ENCODE results near the gene OSBPL7.

DNA sequence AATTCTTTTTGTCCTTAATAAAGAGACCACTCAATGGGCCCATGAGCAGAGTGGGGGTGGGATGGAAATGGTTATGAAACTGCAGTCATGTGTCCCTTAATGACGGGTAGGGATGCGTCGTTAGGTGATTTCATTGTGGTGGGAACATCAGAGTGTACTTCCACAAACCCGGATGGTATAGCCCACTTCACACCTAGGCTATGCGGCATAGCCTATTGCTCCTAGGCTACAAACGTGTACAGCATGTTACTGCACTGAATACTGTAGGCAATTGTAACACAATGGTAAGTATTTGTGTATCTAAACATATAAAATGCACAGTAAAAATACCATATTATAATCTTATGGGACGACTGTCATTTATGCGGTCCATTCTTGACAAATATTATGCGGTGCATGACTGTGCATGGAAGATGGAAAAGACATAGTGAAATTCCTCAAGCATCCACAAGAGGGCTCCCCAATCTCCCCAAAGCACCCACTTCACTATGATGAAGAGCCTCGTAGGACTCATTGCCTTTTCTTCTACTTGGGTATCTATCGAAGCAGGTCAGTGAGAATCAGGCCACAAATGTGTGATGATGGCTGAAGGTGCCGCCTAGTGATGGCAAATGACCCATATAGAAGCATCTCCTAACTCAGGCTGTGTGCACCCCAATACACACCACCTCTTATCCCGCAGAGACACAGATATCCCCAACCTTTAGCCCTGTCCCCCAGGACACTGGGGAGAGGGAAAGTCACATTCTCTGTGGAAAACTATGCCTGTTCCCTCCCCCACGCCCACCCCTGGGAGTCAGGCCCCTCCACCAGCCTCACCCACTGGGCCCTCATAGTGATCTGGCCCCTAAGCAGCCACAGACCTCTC lies 45.0 kb downstream of the OSBPL7 start:
- TF ChIP-seq, protein P1, sequence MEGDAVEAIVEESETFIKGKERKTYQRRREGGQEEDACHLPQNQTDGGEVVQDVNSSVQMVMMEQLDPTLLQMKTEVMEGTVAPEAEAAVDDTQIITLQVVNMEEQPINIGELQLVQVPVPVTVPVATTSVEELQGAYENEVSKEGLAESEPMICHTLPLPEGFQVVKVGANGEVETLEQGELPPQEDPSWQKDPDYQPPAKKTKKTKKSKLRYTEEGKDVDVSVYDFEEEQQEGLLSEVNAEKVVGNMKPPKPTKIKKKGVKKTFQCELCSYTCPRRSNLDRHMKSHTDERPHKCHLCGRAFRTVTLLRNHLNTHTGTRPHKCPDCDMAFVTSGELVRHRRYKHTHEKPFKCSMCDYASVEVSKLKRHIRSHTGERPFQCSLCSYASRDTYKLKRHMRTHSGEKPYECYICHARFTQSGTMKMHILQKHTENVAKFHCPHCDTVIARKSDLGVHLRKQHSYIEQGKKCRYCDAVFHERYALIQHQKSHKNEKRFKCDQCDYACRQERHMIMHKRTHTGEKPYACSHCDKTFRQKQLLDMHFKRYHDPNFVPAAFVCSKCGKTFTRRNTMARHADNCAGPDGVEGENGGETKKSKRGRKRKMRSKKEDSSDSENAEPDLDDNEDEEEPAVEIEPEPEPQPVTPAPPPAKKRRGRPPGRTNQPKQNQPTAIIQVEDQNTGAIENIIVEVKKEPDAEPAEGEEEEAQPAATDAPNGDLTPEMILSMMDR (optimal IDR thresholded peaks at IDR 0.05 in 1 of 3, IDR thresholded peaks at IDR 0.05 in 1 of 3, conservative IDR thresholded peaks at IDR 0.05 in 1 of 3; ENCODE audit: extremely low read depth in 1 of 3, insufficient read depth in 2 of 3, low read length in 3 of 3): peak; percentile 58 to 65 (median 63)
- no peak for TF ChIP-seq EZH2 (IDR thresholded peaks at IDR 0.05; ENCODE audit: low read length)

Measured in keratinocyte (primary cell).